Right kidney (tissue), 1 donor: ENCODE measurements around the gene APBB1.

ENCODE experiments used
- DNase-seq: peaks from one replicate; pipeline ENCODE4 v3.0.0-alpha.2; 2016

APBB1 gene

DNA sequence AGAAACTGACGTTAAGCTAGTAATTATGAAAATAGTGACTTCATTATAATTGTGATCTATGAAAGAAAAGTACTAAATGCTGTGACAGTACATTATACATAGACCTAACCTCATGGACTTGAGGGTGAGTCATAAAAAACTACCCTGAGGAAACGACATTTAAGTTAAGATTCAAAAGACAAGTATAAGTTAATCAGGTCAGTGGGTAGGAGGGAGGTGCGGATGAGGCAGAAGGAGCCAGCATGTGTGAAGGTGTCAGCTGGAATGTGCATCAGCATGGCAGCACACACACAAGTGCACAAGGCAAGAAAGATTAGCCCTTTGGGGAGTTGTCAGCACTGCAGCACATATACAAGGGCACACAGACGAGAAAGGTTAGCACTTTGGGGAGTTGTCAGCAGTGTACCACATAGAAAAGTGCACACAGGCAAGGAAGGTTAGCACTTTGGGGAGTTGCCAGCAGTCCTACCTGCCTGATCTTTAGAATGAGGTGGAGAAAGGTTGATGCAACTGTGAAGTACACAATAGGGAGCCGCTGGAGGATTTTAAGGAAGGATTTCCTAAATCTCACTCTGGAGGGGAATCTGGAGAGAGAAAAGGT lies 67.0 kb downstream of the APBB1 start:
- DNase-seq, result no peak

DNA sequence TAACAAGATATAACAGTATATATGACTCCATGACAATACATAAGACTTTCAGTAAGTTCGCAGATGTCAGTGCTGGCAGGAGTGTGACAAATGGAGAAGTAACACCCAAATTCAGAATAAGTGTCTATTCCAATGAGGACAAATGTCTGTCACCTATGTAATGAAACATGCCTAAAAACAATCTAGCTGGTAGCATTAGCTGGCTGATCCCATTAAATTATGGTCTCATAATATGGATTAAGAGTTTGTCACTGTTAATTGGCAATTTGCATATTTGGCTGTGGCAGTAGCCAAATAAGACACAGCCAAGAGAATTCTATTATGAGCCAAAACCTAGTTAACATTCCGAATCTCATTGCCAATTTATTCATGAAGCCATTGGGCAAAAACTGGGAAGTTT lies 68.4 kb downstream of the APBB1 start:
- DNase-seq, result no peak

DNA sequence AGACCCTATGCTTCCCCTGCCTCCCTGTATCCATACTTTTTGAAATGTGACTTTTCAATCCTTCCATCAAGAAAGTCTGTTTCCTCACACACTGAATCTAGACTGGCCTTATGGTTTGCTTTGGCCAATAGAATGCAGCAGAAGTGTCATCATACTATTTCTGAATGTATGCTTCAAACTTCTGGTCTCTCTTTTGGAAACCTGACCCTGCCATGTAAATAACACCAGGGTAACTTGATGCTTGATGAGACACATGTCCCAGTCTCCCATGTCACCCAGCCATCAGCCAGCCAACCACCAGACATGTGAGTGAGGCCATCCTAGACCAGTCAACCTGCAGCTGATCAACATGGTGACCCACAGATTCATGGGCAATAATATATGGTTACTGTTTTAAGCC lies 68.9 kb downstream of the APBB1 start:
- no peak for DNase-seq

DNA sequence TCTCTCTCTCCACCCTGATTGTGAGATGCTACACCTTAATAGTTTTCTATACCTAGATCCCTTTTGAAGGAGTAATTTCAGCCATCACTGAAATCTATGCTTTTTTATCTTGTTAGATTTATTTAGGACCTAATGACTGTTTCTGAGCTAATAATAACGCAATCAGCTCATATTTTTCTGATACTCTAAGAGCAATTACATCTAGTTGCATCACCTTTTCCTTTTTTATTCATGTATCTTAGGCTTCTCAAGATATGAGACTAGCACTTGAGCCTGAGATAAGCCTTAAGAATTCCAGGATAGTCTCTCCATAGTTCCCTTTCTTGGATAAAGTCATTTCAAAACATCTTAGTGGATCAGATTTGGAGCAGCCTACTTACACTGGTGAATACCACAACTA lies 73.5 kb downstream of the APBB1 start:
- DNase-seq, result no peak
